HCT116 (cell line): ENCODE data around the gene SH3GL1. TPM values are rescaled to one million over a fixed set of nuclear protein-coding genes. Genes with fewer than 3 reads are reported as not detected.

Experiments
- ATAC-seq: fragments of 200-7000 bp; cut with Tn5 transposase; 2 replicates; pipeline ENCODE4 v1.9.1; 2020; ENCODE audit warnings: mild to moderate bottlenecking, moderate library complexity
- BruUV-seq: library from RNA; stranded (reverse); fragments of 400-500 nt; replicated peaks from 2 replicates; lab custom pipeline; 2021; lab: Mats Ljungman, UMichigan
- CTCF ChIA-PET: fragments of 300-600 bp; sonication (Branson Sonifier 250); formaldehyde crosslinking; loops from one replicate; lab custom pipeline; 2021; ENCODE audit warnings: antibody characterized with exemption; lab: Charles Lee
- POLR2A ChIA-PET: fragments of 300-600, 350-600 bp; sonication (Branson Sonifier 250); formaldehyde crosslinking; loops from one replicate; lab custom pipeline; 2021; ENCODE audit warnings: antibody characterized with exemption; lab: Charles Lee
- RAD21 ChIA-PET, 2 experiments: fragments of 300-600 bp; sonication (Branson Sonifier 250); formaldehyde crosslinking; loops; one replicate each; lab custom pipeline; 2023; ENCODE audit warnings: low total read pairs in 2 of 2; ENCODE audit not compliant: uncharacterized antibody in 2 of 2, unreplicated experiment in 2 of 2, low non-redundant PET in 1 of 2; lab: Charles Lee
- DNase-seq: peaks from one replicate; pipeline ENCODE4 v3.0.0-alpha.2; 2010; ENCODE audit warnings: low read depth, low spot score
- H2AFZ ChIP-seq: fragments of 200-600 bp; shearing (Covaris generic), sonication (generic); 2 replicates; pipeline ENCODE4 v1.6.1; 2017; ENCODE audit warnings: low read depth, mixed run types, mixed read lengths, antibody characterized with exemption, low read length; ENCODE audit not compliant: poor library complexity, severe bottlenecking
- H3K27ac ChIP-seq: 2 replicates; pipeline ENCODE4 v1.5.1; 2012; ENCODE audit warnings: low read depth, low read length
- H3K27me3 ChIP-seq: fragments of 200-600 bp; sonication (generic); 2 replicates; pipeline ENCODE4 v1.6.1; 2016; ENCODE audit warnings: mixed run types, low read length, mixed read lengths; ENCODE audit not compliant: insufficient read depth
- H3K36me3 ChIP-seq, 2 experiments: fragments of 200-500 bp in 1 of 2; fragments of 200-600 bp in 1 of 2; sonication (Bioruptor generic) in 1 of 2; sonication (generic) in 1 of 2; 2 replicates each; pipeline versions ENCODE4 v1.5.1 to v1.6.1; 2014 to 2016; ENCODE audit warnings: low read length in 2 of 2, inconsistent platforms in 1 of 2, mixed read lengths in 1 of 2, mixed run types in 1 of 2; ENCODE audit not compliant: insufficient read depth in 2 of 2, control insufficient read depth in 1 of 2
- H3K4me1 ChIP-seq, 2 experiments: fragments of 200-600 bp in 1 of 2; sonication (generic) in 1 of 2; 2 replicates each; pipeline versions ENCODE4 v1.5.1 to v1.6.1; 2012 to 2017; ENCODE audit warnings: low read length in 2 of 2, inconsistent platforms in 1 of 2, mild to moderate bottlenecking in 1 of 2, mixed read lengths in 1 of 2, mixed run types in 1 of 2, moderate library complexity in 1 of 2; ENCODE audit not compliant: insufficient read depth in 2 of 2, control insufficient read depth in 1 of 2
- H3K4me2 ChIP-seq: fragments of 200-600 bp; sonication (generic); 2 replicates; pipeline ENCODE4 v1.6.1; 2017; ENCODE audit warnings: mixed run types, low read length, mixed read lengths
- H3K4me3 ChIP-seq, 2 experiments: fragments of 200-600 bp in 1 of 2; sonication (generic) in 1 of 2; replicated peaks in 1 of 2; 2 replicates each; pipeline ENCODE4 v1.5.1; 2011 to 2016; ENCODE audit warnings: low read length in 2 of 2, control low read depth in 1 of 2, low read depth in 1 of 2, mild to moderate bottlenecking in 1 of 2, mixed read lengths in 1 of 2, mixed run types in 1 of 2
- H3K79me2 ChIP-seq: fragments of 200-600 bp; sonication (generic); 2 replicates; pipeline ENCODE4 v1.6.1; 2017; ENCODE audit warnings: mild to moderate bottlenecking, mixed run types, low read length, moderate library complexity, mixed read lengths; ENCODE audit not compliant: insufficient read depth
- H3K9ac ChIP-seq: fragments of 200-600 bp; sonication (generic); 2 replicates; pipeline ENCODE4 v1.6.1; 2016; ENCODE audit warnings: low read length, mixed read lengths
- H3K9me2 ChIP-seq: fragments of 200-600 bp; sonication (generic), shearing (Covaris generic); 2 replicates; pipeline ENCODE4 v1.6.1; 2017; ENCODE audit warnings: mixed run types, mild to moderate bottlenecking, moderate library complexity; ENCODE audit not compliant: insufficient read depth
- H3K9me3 ChIP-seq, 2 experiments: fragments of 200-500 bp in 1 of 2; fragments of 200-600 bp in 1 of 2; sonication (Bioruptor generic) in 1 of 2; sonication (generic) in 1 of 2; 2 replicates each; pipeline ENCODE4 v1.6.1; 2014 to 2017; ENCODE audit warnings: low read length in 2 of 2, mixed read lengths in 2 of 2, inconsistent platforms in 1 of 2, low read depth in 1 of 2, mild to moderate bottlenecking in 1 of 2, mixed run types in 1 of 2, moderate library complexity in 1 of 2; ENCODE audit not compliant: control insufficient read depth in 1 of 2, insufficient read depth in 1 of 2
- H4K20me1 ChIP-seq: fragments of 200-600 bp; sonication (generic), shearing (Covaris generic); 2 replicates; pipeline ENCODE4 v1.6.1; 2017; ENCODE audit warnings: mixed run types, mild to moderate bottlenecking, moderate library complexity; ENCODE audit not compliant: insufficient read depth
- EGR1 ChIP-seq: IDR thresholded peaks from 2 replicates; pipeline ENCODE4 v1.6.1; 2012; ENCODE audit warnings: low read depth
- ELF1 ChIP-seq: IDR thresholded peaks from 2 replicates; pipeline ENCODE4 v1.6.1; 2012; ENCODE audit warnings: low read depth, borderline replicate concordance
- EZH2 ChIP-seq: fragments of 200-600 bp; sonication (generic); IDR thresholded peaks from 2 replicates; pipeline ENCODE4 v1.6.1; 2017; ENCODE audit warnings: antibody characterized with exemption, mixed run types
- EZH2phosphoT487 ChIP-seq: fragments of 200-600 bp; IDR thresholded peaks from 2 replicates; pipeline ENCODE4 v1.6.1; 2018; ENCODE audit warnings: antibody characterized with exemption, borderline replicate concordance
- POLR2A ChIP-seq: IDR thresholded peaks from 2 replicates; pipeline ENCODE4 v1.7.0; 2011; ENCODE audit warnings: borderline replicate concordance; ENCODE audit not compliant: insufficient read depth, insufficient read length; ENCODE audit errors: extremely low read depth
- REST ChIP-seq: IDR thresholded peaks from 2 replicates; pipeline ENCODE4 v1.6.1; 2012; ENCODE audit warnings: low read depth
- SIN3A ChIP-seq: IDR thresholded peaks from 2 replicates; pipeline ENCODE4 v1.6.1; 2012; ENCODE audit warnings: low read depth
- SP1 ChIP-seq: IDR thresholded peaks from 2 replicates; pipeline ENCODE4 v1.6.1; 2012; ENCODE audit warnings: low read depth
- SRF ChIP-seq: IDR thresholded peaks from 2 replicates; pipeline ENCODE4 v1.6.1; 2012; ENCODE audit warnings: low read depth
- TCF7L2 ChIP-seq: IDR thresholded peaks from 2 replicates; pipeline ENCODE4 v1.7.0; 2011; ENCODE audit warnings: borderline replicate concordance, inconsistent platforms; ENCODE audit not compliant: insufficient read depth, insufficient read length; ENCODE audit errors: extremely low read depth
- ZBTB33 ChIP-seq: IDR thresholded peaks from 2 replicates; pipeline ENCODE4 v1.6.1; 2011; ENCODE audit warnings: mild to moderate bottlenecking, low read length, moderate library complexity; ENCODE audit not compliant: insufficient replicate concordance; ENCODE audit errors: extremely low read depth
- intact Hi-C: fragments of 100-400 bp; cut with micrococcal nuclease; formaldehyde crosslinking; loops from 2 replicates; pipeline ENCODE4 v1.10.0; 2022
- total RNA-seq: library from RNA; stranded (reverse); gene quantifications from one replicate; pipeline ENCODE4 v1.2.1, GENCODE V29; 2021; ENCODE audit not compliant: unreplicated experiment

SH3GL1 gene
- total RNA-seq, 1 experiment from 2014 or later, result 86.0 TPM

GRCh38 chr19:4415352-4415751 lies 15.0 kb upstream of the SH3GL1 start:
- Histone ChIP-seq H3K9ac (no peak overlapping the region), H4K20me1 (peaks cover 14% of the 10 kb centered on the region; the same call in 1 of the 2 replicates), H3K4me1 (peaks cover 0 to 12% of the 10 kb centered on the region in 2 experiments; a peak in 2 of 4 replicates), H3K4me3 (no peak overlapping the region), H3K4me2 (no peak overlapping the region), H2AFZ (no peak overlapping the region), H3K27me3 (no peaks in the 10 kb centered on the region), H3K27ac (no peak overlapping the region), H3K9me3 (no peaks in the 10 kb centered on the region), H3K79me2 (peaks cover 94% of the 10 kb centered on the region), H3K36me3 (peaks cover 11 to 50% of the 10 kb centered on the region in 2 experiments), H3K9me2 (no peaks in the 10 kb centered on the region)
- ChIA-PET RAD21 (no interaction called here), CTCF (no interaction called here), POLR2A (interaction anchor here (1.6 kb wide), 1 partner anchor 72 kb away, joined by 3 read pairs; the partner anchor contains the start of gene MPND)
- DNase-seq (no peak), ATAC-seq (no peak)
- BruUV-seq, result no TSS peak
- no peak for TF ChIP-seq ELF1
- TF ChIP-seq TCF7L2, result no peak
- no peak for TF ChIP-seq EZH2
- no peak for TF ChIP-seq REST
- no peak for TF ChIP-seq SRF
- TF ChIP-seq EGR1, result no peak
- TF ChIP-seq EZH2phosphoT487, result no peak
- no peak for TF ChIP-seq POLR2A
- TF ChIP-seq SIN3A, result no peak
- no peak for TF ChIP-seq ZBTB33
- TF ChIP-seq SP1, result no peak
- intact Hi-C loops, result no loop called here
